GM11168 (cell line): ENCODE results near the gene KIRREL3.

Experiments
- in situ Hi-C: fragments of 300-500 bp; cut with MboI; formaldehyde crosslinking; loops from one replicate; pipeline ENCODE4 v1.12.0; 2022; ENCODE audit warnings: low sequenced_read_pairs; ENCODE audit not compliant: unreplicated experiment

Gene KIRREL3

DNA sequence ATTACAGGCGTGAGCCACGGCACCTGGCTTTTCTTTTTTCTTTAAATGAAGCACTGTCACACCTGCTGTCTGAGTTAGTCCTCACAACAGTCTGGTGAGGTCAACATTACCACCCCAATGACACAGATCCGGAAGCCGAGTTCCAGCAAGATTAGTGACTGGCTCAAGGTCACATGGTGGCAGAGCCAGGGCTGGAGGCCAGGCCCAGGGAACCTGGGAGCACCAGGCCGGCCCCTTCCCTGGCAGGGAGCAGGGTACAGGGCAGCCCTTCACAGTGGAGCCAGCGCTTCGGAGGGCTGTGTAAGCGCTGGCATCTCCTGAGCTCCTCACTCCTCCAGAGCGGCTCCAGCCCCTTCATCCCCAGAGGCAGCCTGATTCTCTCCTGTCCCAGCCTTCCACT lies 526.4 kb downstream of the KIRREL3 start:
- in situ Hi-C loops = loop anchor here (10.0 kb wide), 1 partner anchor 49 kb away; no protein-coding TSS in a partner anchor

DNA sequence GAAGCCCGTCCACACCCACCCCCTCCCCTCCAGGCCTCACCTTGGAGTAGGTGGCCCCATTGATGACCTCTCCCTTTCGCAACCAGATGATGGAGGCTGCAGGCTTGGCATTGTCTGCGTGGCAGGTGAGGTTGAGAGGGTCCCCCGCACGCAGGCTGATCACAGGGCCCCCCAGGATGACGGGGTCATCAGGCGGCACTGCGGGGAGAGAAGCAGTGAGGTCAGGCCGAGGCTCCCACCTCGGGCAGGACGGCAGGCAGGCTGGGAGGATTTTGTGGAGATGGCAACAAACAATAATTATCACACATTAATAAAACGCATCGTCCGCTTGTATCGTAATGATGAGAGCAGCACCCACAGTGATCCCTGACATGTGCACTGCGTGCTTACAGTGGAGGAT lies 527.3 kb downstream of the KIRREL3 start:
- in situ Hi-C loops = loop anchor here (10.0 kb wide), 1 partner anchor 48 kb away; no protein-coding TSS in a partner anchor

DNA sequence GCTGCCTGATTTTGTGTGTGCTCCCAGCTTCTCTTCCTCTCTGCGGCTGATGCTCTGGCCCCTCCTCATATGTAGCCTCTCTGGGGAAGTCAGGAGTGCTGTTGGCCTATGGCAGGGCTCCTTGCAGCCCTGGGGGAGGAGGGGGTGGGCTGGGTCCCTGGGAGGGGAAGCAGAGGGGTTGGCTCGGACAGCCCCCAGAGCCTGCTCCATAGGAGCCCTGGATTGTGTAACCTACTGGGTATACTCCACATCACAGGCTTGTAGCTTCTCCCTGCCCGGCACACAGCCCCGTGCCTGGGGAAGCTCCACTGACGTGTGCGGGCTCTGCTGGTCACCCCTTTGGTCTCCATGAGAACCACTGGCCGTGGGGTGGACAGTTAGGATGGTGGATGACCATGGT lies 531.3 kb downstream of the KIRREL3 start:
- in situ Hi-C loops = no loop called here

DNA sequence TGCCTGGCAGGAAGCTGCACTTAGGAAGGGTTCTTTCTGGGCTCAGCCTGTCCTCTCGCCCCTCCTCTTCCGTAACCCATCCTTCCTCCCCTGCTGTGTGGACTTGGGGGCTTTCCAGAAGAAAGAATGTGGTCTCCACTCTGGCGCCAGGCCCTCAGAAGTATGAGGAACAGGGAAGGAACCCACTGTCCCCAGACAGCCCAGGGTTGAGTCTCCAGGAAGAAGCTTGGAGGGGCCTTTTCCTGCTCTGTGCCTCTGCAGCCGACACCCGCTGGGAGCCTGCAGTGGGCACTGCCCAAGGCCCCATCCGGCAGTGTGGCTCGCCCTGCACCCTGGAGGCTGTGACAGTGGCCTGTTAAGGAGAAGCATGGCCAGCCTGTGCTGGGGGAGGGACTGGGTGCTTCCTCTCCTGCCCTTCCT lies 532.5 kb downstream of the KIRREL3 start:
- in situ Hi-C loops = no loop called here

DNA sequence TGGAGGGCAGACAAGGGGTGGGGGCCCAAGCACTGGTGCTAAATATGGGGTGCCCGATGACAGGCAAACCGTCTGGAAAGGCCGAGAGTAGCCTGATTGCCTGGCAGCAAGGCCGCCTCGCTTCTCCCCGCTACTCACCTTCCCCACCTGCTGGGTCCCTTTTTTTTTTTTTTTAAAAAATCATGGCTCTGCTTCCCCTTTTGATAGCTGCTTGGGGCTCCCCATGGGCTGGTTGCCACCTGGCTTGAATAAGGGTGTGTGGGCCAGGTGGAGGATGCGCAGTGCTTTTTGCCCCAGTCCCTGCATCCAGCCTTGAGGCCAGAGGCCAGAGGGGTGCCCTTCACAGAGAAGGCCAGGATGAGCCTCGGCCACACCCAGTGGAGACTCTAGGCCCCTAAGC lies 533.1 kb downstream of the KIRREL3 start:
- in situ Hi-C loops = no loop called here

DNA sequence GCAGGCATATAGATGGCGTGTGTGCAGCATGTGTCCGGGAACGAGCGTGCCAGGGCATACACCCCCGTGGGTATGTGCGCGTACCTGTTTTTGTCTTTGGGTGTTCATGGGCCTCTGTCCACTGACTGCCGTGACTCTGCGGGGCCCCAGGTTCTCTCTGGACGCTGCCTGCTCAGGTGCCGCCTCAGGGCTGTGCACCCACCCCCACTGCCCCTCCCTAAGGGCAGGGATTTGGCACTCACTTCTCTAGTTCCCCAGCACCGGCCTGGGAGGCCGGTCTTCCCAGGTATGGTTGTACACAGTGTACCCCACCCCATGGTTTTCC lies 533.6 kb downstream of the KIRREL3 start:
- in situ Hi-C loops = no loop called here

DNA sequence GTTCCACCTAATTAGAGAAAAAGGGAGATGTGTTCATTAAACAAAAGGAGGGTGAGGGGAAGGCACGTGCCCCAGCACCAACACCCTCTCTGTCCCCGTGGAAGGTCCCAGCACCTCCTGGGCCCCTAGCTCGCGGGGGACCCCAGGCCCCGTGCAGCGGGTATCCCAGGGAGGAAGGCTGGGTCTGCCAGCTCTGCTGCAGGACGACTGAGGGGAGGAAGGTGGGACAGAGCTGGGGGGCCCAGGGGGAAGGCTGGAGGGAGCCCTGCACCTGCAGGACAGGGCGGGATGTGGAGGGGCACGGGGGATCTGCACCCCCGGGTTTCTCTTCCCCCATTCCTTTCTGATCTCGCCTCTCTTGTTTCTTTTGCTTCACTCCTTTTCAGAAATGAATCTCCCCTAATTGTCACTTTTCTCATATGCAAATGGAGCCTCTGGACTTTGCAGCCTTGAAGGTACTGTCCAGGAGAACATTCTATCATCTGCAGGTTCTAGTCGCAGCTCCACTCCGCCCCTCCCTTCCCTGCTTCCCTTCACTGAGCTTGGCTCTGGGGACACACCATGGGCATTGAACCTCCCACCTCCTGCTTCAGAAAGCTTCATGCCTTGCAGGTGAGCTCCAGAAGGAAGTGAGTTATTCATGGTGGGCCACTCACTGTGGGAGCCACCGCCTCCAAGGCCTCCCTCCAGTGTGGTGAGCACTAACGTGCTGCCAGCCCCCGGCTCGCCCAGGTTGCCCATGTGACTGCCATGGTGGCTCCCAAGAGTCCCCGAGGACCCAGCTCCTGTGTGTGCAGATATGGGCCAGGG lies 534.1 kb downstream of the KIRREL3 start:
- in situ Hi-C loops = no loop called here

DNA sequence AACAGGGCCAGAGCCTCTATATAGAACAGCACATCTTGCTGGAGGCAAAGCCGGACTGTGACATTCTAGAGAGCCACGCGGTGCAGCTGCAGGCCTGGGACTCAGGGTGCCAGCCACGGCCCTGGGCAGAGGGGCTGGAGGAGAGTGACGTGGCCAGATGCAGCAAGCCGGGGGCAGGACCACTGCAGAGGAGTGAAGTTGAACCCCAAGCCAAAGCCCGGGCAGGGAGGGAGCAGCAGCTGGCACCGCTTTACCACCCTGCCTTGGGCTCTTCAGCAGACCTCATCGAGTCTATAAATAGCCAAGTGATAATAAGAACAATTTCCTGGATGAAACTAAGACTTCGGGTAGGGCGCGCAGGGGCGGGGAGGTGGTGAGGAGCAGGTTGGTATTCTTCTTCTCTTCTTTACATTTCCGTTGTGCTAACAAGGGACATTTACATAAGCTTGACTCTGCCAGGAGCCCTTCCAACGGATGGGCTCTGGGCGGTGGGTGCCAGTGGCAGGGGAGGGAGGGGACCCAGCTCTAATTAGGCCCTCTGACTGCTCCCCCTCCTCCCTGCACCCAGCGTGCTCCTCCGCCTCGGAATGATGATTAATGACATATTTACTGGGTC lies 534.9 kb downstream of the KIRREL3 start:
- in situ Hi-C loops = no loop called here

DNA sequence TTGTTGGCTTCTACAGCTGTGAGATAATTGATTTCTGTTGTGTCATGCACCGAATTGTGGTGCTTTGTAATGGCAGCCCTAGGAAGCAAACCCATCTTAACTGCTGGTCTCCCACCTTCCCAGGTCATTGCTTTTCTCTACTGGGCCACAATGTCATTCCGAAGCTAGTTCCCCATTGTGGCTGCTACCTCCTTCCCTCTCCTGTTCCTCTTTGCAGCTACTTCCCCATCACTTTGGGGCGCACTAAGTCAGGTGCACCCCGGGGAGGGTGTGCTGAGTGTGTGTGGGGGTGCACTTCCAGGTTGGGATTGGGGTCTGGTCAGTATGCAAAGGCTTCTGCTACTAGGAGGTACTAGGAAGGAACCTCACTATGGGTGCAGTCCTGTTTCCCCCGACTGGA lies 535.8 kb downstream of the KIRREL3 start:
- in situ Hi-C loops = no loop called here

DNA sequence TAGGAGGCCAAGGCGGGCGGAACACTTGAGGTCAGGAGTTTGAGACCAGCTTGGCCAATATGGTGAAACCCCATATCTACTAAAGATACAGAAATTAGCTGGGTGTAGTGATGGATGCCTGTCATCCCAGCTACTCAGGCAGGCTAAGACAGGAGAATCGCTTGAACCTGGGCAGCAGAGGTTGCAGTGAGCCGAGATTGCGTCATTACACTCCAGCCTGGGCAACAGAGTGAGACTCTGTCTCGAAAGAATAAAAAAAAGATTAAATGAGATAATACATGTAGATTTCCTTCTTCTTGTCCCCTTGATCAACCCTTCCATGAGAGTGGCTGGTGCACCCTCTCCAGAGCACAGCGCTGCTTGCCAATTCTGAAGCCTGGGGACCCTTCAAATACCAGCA lies 538.1 kb downstream of the KIRREL3 start:
- in situ Hi-C loops = no loop called here

DNA sequence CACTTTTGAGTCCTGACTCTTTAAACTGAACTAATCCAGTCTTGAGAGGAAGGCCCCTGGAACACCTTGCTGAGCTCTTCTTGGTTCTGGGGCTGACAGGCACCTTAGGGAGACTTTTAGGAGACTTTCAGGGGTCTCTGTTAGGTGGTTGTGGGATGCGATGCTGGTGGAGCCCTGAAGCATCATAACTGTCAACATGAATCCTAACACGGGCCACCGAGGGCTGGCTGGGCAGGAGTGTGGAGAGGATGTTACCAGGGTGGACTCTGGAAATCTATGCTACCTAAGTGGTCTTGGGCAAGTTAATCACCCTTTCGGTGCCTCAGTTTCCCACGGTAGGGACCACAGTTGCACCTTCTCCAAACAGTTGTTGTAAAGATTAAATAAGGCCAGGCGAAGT lies 538.6 kb downstream of the KIRREL3 start:
- in situ Hi-C loops = no loop called here

DNA sequence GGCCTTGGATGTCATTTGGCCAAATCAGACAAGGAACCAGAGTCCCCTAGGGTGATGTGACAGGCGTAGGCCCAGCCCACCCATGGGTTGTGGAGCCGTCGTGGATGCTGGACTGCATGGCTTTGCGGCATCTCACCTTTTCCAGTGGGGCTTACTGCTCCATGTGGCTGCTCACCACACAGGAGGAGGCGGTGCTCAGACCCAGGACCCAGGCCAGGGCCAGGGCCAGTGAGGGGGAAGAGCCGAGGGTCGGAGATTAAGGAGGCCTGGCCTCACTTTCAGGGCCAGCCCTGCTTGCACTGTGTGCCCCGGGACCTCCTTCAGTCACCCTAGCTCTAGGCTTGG lies 539.5 kb downstream of the KIRREL3 start:
- in situ Hi-C loops = no loop called here

DNA sequence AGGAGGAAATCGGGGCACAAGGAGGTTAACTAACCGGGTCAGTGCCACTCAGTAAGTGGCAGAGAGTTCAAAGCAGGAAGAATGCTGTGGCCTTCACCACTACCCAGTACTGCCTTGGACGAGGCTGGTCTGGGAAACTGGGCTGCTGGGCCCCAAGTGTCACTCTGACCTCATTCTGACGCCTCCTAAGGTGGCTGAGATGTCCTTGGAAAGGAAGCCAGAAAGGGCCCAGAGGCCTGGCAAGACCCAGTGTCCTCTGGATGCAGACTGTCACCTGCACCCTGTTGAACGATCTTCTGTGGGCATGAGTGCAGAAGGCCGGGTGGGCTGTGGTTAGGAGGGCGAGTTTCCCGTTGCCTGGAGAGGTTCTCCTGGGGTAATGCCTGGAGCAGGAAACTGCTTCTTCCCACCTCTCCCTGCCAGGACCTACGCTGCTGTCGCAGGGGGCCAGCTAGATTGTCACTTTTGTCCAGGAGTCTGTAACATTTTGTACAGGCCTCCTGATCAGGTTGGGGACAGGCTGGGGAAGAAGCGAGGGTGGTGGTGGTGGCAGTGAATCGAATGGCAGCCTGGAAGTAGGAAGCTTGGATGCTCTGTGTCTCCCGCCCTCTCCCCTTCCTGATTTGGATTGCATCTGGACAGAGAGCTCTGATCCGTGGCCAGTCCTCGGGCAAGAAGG lies 540.0 kb downstream of the KIRREL3 start:
- in situ Hi-C loops = no loop called here

DNA sequence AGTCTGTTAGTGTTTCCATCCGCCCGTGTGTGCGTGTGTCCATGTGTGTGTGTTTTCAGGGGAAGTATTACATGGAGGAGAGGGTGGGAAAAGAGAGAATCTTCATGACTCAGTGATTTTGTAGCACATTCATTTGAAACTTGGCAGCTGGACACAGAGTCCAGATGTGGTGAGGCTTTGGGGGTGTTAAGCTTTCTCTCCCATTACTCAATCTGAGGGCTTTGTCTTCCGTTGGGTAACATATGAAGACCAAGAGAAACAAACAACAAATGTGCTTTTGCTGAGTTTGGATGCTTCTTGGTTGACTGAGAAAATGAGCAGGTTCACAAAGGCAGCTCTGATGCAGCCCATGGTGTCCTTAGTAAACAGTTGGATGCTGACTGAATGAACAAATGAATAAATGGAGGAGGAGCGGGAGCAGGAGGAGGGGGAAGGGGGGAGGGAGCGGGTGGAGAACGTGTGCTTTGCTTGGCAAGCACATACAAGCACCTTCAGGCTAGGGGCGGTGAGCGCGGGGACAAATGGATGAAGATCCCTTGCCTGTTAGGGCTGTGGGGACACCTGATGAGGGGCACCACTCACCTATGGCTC lies 540.8 kb downstream of the KIRREL3 start:
- in situ Hi-C loops = no loop called here

DNA sequence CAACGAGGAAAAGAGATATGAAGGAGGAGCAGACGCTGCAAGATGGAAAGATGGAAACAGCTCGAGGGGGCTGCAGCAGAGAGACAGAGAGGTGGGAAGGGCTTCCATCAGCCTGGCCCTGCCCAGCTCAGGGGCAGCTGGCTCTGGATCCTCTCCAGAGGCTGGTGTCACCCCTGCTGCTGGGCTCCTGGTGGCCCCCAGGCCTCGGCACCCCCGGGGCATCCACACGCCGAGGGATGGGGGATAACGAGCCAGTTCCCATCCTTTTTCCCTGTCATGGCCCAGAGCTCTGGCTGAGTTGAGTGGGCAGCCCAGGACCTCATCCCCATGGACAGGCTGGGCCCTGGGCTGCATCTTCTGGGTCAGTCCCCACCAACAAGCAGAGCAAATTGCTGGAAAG lies 542.8 kb downstream of the KIRREL3 start:
- in situ Hi-C loops = no loop called here

DNA sequence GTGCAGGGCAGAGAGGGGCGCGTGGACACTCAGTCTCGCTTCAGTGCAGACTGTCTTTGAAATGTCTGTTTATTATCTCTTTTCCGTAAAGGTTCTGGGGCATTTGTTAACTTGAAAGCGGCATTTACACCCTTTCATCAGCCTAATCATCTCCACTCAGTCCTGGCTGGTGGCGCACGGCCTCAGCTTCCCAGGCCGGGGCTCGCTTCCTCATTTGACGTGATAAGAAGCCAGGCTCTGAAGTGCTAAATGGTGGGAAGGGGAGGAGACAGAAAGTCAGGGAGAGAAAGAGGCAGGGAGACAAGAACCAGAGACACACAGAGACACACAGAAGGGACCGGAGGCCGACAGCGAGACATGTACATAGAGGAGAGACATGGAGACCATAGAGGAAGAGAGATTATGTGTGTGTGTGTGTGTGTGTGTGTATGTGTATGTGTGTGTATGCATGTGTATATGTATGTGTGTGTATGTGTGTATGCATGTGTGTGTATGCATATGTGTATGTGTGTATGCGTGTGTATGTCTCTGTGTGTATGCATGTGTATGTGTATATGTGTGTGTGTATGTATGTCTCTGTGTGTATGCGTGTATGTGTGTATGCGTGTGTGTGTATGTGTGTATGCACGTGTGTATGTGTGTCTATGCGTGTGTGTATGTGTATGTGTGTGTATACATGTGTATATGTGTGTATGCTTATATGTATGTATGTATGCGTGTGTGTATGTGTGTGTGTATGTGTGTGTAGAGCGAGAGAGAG lies 543.6 kb downstream of the KIRREL3 start:
- in situ Hi-C loops = no loop called here

DNA sequence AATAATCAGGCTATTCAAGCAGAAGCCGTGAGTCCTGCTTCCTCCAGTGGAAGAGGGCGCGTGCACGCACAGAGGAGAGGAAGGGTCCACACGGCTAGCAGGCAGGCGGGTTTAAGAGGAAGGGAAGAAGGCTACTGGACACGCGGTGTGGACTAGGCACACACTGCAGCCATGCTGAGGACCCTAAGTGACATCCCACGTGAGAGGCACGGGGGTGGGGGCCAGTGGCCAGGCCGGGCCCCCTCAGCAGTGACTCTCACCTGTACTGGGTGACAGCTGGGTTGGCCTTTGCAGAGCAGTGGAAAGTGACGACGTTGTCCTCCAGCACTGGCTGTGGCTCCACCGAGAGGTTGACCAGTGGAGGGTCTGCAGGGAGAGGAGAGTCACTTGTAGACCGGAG lies 544.5 kb downstream of the KIRREL3 start:
- in situ Hi-C loops = no loop called here

DNA sequence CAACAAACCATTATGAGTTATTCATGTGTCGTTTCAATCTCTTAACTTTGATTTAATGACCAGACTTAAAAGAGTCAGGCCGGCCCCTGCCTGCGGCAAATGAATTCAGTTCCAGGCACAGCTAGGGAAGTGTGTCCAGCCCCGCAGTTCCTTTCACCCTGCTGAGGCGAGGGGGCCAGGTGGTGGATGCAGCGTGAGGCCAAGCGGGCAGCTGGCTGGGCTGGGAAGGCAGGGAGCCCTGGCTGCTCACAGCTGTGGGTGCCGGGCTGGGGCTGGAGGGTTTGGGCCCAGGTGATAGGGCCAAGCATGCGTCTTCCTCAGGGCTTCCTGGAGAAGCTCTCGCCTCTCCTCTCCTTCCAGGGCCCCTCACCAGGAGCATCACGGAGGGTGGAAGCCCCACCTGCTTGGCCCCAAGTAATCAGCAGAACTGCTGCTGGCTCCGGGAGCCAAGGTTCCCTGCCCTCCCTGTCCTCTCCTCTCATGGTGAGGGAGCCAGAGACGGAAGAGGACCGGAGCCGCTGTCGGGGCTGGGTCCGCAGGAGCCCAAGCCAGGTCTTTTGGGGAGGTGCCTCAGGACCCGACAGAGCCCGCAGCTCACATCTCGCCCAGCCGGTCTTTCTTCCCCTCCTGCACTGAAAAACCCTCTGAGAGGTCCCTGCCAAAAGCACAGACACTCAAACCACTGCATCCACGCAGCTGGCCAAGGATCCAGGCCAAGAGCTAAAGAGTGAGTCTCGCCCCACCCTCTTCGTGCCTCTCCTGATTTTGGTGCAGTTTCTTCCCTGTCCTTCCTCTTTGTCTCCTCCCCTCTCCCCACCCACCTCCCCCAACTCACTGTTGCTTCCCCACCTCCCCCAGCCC lies 548.1 kb downstream of the KIRREL3 start:
- in situ Hi-C loops = no loop called here

DNA sequence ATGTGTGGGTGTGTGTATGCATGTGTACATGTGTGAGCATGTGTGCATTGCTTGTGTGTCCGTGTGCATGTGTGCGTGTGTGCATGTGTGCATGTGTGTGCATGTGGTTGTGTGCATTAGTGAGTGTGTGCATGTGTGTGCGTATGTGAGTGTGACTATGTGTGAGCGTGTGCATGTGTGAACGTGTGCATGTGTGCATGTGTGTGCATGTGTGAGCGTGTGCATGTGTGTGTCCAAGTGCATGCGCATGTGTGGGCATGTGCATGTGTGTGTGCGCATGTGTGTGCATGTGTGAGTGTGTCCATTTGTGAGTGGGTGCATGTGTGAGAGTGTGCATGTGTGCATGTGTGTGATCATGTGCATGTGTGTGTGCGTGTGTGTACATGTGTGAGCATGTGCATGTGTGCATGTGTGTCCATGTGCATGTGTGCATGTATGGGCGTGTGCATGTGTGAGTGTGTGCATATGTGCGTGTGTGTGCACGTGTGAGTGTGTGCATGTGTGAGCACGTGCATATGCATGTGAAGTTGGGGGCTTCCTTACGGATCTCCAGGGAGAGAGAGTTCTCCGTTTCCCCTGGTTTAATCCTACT lies 549.3 kb downstream of the KIRREL3 start:
- in situ Hi-C loops = no loop called here
